Measurements from ENCODE around the gene FARS2.
A peak's percentile ranks its signal among the peaks of the same experiment; 100 is the strongest.

Gene FARS2

GRCh38 chr6:5469101-5469846, 208.0 kb downstream of the FARS2 start:
- no peak for DNase-seq (ENCODE audit: low spot score)

GRCh38 chr6:5471044-5471443, 209.7 kb downstream of the FARS2 start:
- DNase-seq (ENCODE audit: low spot score): peak; percentile 53

GRCh38 chr6:5471637-5472398, 210.5 kb downstream of the FARS2 start:
- no peak for DNase-seq (ENCODE audit: low spot score)

GRCh38 chr6:5472571-5472970, 211.3 kb downstream of the FARS2 start:
- no peak for DNase-seq (ENCODE audit: low spot score)

GRCh38 chr6:5475779-5476178, 214.5 kb downstream of the FARS2 start:
- DNase-seq (ENCODE audit: low spot score): no peak

GRCh38 chr6:5478380-5478779, 217.1 kb downstream of the FARS2 start:
- DNase-seq (ENCODE audit: low spot score): no peak

- no peak for DNase-seq (ENCODE audit: low spot score)
Measured at GRCh38 chr6:5481033-5481432, 219.7 kb downstream of the FARS2 start.

- no peak for DNase-seq (ENCODE audit: low spot score)
Measured at GRCh38 chr6:5481750-5482149, 220.4 kb downstream of the FARS2 start.

GRCh38 chr6:5482619-5483018, 221.3 kb downstream of the FARS2 start:
- DNase-seq (ENCODE audit: low spot score): no peak

GRCh38 chr6:5484692-5485091, 223.4 kb downstream of the FARS2 start:
- no peak for DNase-seq (ENCODE audit: low spot score)

- DNase-seq (ENCODE audit: low spot score): no peak
Measured at GRCh38 chr6:5486214-5486613, 224.9 kb downstream of the FARS2 start.

GRCh38 chr6:5490501-5491069, 229.3 kb downstream of the FARS2 start:
- no peak for DNase-seq (ENCODE audit: low spot score)

- DNase-seq (ENCODE audit: low spot score): no peak
Measured at GRCh38 chr6:5492356-5492755, 231.0 kb downstream of the FARS2 start.

GRCh38 chr6:5493806-5494205, 232.5 kb downstream of the FARS2 start:
- no peak for DNase-seq (ENCODE audit: low spot score)

- no peak for DNase-seq (ENCODE audit: low spot score)
Measured at GRCh38 chr6:5497896-5498578, 236.7 kb downstream of the FARS2 start.

GRCh38 chr6:5498579-5498899, 237.2 kb downstream of the FARS2 start:
- DNase-seq (ENCODE audit: low spot score): no peak

GRCh38 chr6:5499644-5500306, 238.5 kb downstream of the FARS2 start:
- DNase-seq (ENCODE audit: low spot score): peak; percentile 81

- DNase-seq (ENCODE audit: low spot score): no peak
Measured at GRCh38 chr6:5501837-5502236, 240.5 kb downstream of the FARS2 start.

GRCh38 chr6:5504078-5504477, 242.8 kb downstream of the FARS2 start:
- no peak for DNase-seq (ENCODE audit: low spot score)

GRCh38 chr6:5506149-5506548, 244.8 kb downstream of the FARS2 start:
- no peak for DNase-seq (ENCODE audit: low spot score)

GRCh38 chr6:5506597-5506996, 245.3 kb downstream of the FARS2 start:
- DNase-seq (ENCODE audit: low spot score): no peak

- DNase-seq (ENCODE audit: low spot score): no peak
Measured at GRCh38 chr6:5507131-5507681, 245.9 kb downstream of the FARS2 start.
